GM23338 (cell line): ENCODE results near the gene PHKB. TPM values are rescaled to one million over a fixed set of nuclear protein-coding genes. Genes with fewer than 3 reads are reported as not detected.

Experiments
- ATAC-seq: fragments of 200-7000 bp; cut with Tn5 transposase; 3 replicates; pipeline ENCODE4 v1.9.1; 2020
- DNase-seq: peaks from one replicate; pipeline ENCODE4 v3.0.0-alpha.2; 2015; ENCODE audit warnings: low spot score
- H2AFZ ChIP-seq: fragments of 200-600 bp; sonication (generic); 2 replicates; pipeline ENCODE4 v1.8.0; 2016; ENCODE audit warnings: antibody characterized with exemption, mild to moderate bottlenecking, moderate library complexity
- H3F3A ChIP-seq: fragments of 200-600 bp; sonication (generic); replicated peaks from 2 replicates; pipeline ENCODE4 v1.8.0; 2017; ENCODE audit warnings: antibody characterized with exemption, mixed run types, low read depth
- H3K27ac ChIP-seq: fragments of 200-600 bp; sonication (generic); 2 replicates; pipeline ENCODE4 v1.6.1; 2016; ENCODE audit warnings: low read depth
- H3K27me3 ChIP-seq: fragments of 200-600 bp; sonication (generic); 2 replicates; pipeline ENCODE4 v1.8.0; 2016; ENCODE audit warnings: mild to moderate bottlenecking, mixed run types, moderate library complexity; ENCODE audit not compliant: insufficient read depth
- H3K36me3 ChIP-seq: fragments of 200-600 bp; sonication (generic); 2 replicates; pipeline ENCODE4 v1.8.0; 2016; ENCODE audit warnings: mild to moderate bottlenecking; ENCODE audit not compliant: insufficient read depth
- H3K4me1 ChIP-seq: fragments of 200-600 bp; sonication (generic); 2 replicates; pipeline ENCODE4 v1.8.0; 2016; ENCODE audit warnings: mild to moderate bottlenecking, moderate library complexity; ENCODE audit not compliant: insufficient read depth
- H3K4me2 ChIP-seq: fragments of 200-600 bp; sonication (generic); 2 replicates; pipeline ENCODE4 v1.7.1; 2017; ENCODE audit warnings: mixed run types
- H3K4me3 ChIP-seq: fragments of 200-600 bp; sonication (generic); 2 replicates; pipeline ENCODE4 v1.6.1; 2016; ENCODE audit warnings: mixed run types
- H3K79me2 ChIP-seq: fragments of 200-600 bp; sonication (generic); replicated peaks from 2 replicates; pipeline ENCODE4 v1.8.0; 2017; ENCODE audit warnings: mild to moderate bottlenecking; ENCODE audit not compliant: insufficient read depth
- H3K9me2 ChIP-seq: fragments of 200-600 bp; sonication (generic); 2 replicates; pipeline ENCODE4 v1.8.0; 2017; ENCODE audit not compliant: insufficient read depth
- H4K20me1 ChIP-seq: fragments of 200-600 bp; sonication (generic); replicated peaks from 2 replicates; pipeline ENCODE4 v1.8.0; 2017; ENCODE audit warnings: mild to moderate bottlenecking; ENCODE audit not compliant: insufficient read depth
- H3K27ac Mint-ChIP-seq: 2 replicates; pipeline ENCODE4 v1.8.0; 2020; ENCODE audit warnings: inconsistent platforms, mild to moderate bottlenecking, moderate library complexity, mixed read lengths
- H3K27me3 Mint-ChIP-seq: 3 replicates; pipeline ENCODE4 v1.8.0; 2022; ENCODE audit warnings: low read depth, mild to moderate bottlenecking, moderate library complexity, mixed read lengths, inconsistent platforms; ENCODE audit not compliant: insufficient read depth, poor library complexity
- H3K36me3 Mint-ChIP-seq: 3 replicates; pipeline ENCODE4 v1.8.0; 2021; ENCODE audit warnings: low read depth, mild to moderate bottlenecking, inconsistent platforms, moderate library complexity, mixed read lengths
- H3K4me1 Mint-ChIP-seq: 3 replicates; pipeline ENCODE4 v1.8.0; 2020; ENCODE audit warnings: mild to moderate bottlenecking, inconsistent platforms, mixed read lengths
- H3K4me3 Mint-ChIP-seq: 3 replicates; pipeline ENCODE4 v1.8.0; 2021; ENCODE audit warnings: moderate library complexity, mild to moderate bottlenecking, inconsistent platforms, mixed read lengths
- H3K9me3 Mint-ChIP-seq: 3 replicates; pipeline ENCODE4 v1.8.0; 2020; ENCODE audit warnings: moderate library complexity, mild to moderate bottlenecking, inconsistent platforms, mixed read lengths
- CREB1 ChIP-seq: fragments of 250-450 bp; sonication (Bioruptor Pico); IDR thresholded peaks from 2 replicates; pipeline ENCODE4 v1.5.0; 2020; ENCODE audit warnings: low read depth, mild to moderate bottlenecking, moderate library complexity
- CTCF ChIP-seq, 2 experiments: fragments of 200-600 bp in 1 of 2; sonication (generic) in 1 of 2; conservative IDR thresholded peaks; 2 replicates each; pipeline versions ENCODE4 v1.5.1 to v1.6.1; 2016 to 2017; ENCODE audit warnings: antibody characterized with exemption in 2 of 2, low read depth in 2 of 2, mild to moderate bottlenecking in 2 of 2, moderate library complexity in 1 of 2
- ETS1 ChIP-seq: IDR thresholded peaks from 2 replicates; pipeline ENCODE4 v1.6.1; 2016; ENCODE audit warnings: antibody characterized with exemption
- EZH2 ChIP-seq: fragments of 200-600 bp; sonication (generic); IDR thresholded peaks from one replicate; pipeline ENCODE4 v1.8.0; 2017; ENCODE audit warnings: antibody characterized with exemption, mild to moderate bottlenecking, low read depth; ENCODE audit not compliant: unreplicated experiment
- EZH2phosphoT487 ChIP-seq: fragments of 200-600 bp; sonication (generic); IDR thresholded peaks from one replicate; pipeline ENCODE4 v1.8.1; 2018; ENCODE audit warnings: antibody characterized with exemption; ENCODE audit not compliant: unreplicated experiment
- JUNB ChIP-seq: IDR thresholded peaks from one replicate; pipeline ENCODE4 v1.6.1; 2016; ENCODE audit warnings: antibody characterized with exemption; ENCODE audit not compliant: unreplicated experiment
- POLR2AphosphoS5 ChIP-seq: IDR thresholded peaks from 2 replicates; pipeline ENCODE4 v1.6.1; 2016; ENCODE audit warnings: antibody characterized with exemption, low read depth
- REST ChIP-seq: IDR thresholded peaks from one replicate; pipeline ENCODE4 v1.6.1; 2018; ENCODE audit warnings: antibody characterized with exemption; ENCODE audit not compliant: unreplicated experiment
- ZNF114 ChIP-seq: fragments of 250-450 bp; sonication (Bioruptor Pico); IDR thresholded peaks from 2 replicates; pipeline ENCODE4 v1.5.0; 2020; ENCODE audit warnings: mild to moderate bottlenecking, moderate library complexity
- ZNF462 ChIP-seq: fragments of 250-450 bp; sonication (Bioruptor Pico); IDR thresholded peaks from 2 replicates; pipeline ENCODE4 v1.5.0; 2020; ENCODE audit warnings: mild to moderate bottlenecking, moderate library complexity
- polyA plus RNA-seq: library from polyadenylated mRNA; unstranded; fragments of >200 nt; fragmentation: Nextera tagmentation; extraction: Ambion mirVana; gene quantifications from 2 replicates; pipeline ENCODE4 v1.2.1, GENCODE V29; 2016
- total RNA-seq: library from RNA; depleted of rRNA; stranded (reverse); fragments of >200 nt; shearing (Covaris generic); gene quantifications from 2 replicates; pipeline ENCODE4 v1.2.3, GENCODE V29; 2014

Gene PHKB
- total and polyA plus RNA-seq, 2 experiments from 2014 or later = 20.3 to 57.3 TPM

GRCh38 chr16:47634126-47634525, 173.0 kb downstream of the PHKB start:
- DNase-seq (no peak), ATAC-seq (no peak)
- Mint-ChIP-seq H3K36me3 (peaks cover 7% of the 10 kb centered on the region; the same call in 1 of the 3 replicates), H3K4me3 (no peak overlapping the region), H3K4me1 (peaks cover 2% of the 10 kb centered on the region; the same call in 1 of the 3 replicates), H3K9me3 (peaks cover 9% of the 10 kb centered on the region; the same call in 2 of the 3 replicates), H3K27me3 (no peaks in the 10 kb centered on the region), H3K27ac (no peak overlapping the region)
- no peaks in the 10 kb centered on the region for H3K27me3 ChIP-seq
- no peaks in the 10 kb centered on the region for H4K20me1 ChIP-seq
- H3K79me2 ChIP-seq = no peaks in the 10 kb centered on the region
- TF ChIP-seq ZNF462 (CRISPR knock-in tag) (no peak), ETS1 (no peak), REST (no peak), CTCF (conservative IDR thresholded peaks at IDR 0.05; ENCODE audit: low read depth in 2 of 2) (no peak), POLR2AphosphoS5 (no peak), EZH2phosphoT487 (no peak), ZNF114 (CRISPR knock-in tag) (no peak), EZH2 (no peak), CREB1 (CRISPR knock-in tag) (no peak), JUNB (no peak)
- no peak overlapping the region for H2AFZ ChIP-seq
- H3F3A ChIP-seq = no peaks in the 10 kb centered on the region
- no peaks in the 10 kb centered on the region for H3K36me3 ChIP-seq
- no peak overlapping the region for H3K4me2 ChIP-seq
- no peaks in the 10 kb centered on the region for H3K9me2 ChIP-seq
- H3K27ac ChIP-seq = no peak overlapping the region
- H3K4me1 ChIP-seq = no peaks in the 10 kb centered on the region
- no peak overlapping the region for H3K4me3 ChIP-seq
